ENCODE data around the gene RNF157. TPM values are rescaled to one million over a fixed set of nuclear protein-coding genes. Genes with fewer than 3 reads are reported as not detected.

Gene RNF157
- total RNA-seq, 4 donors from 2014 or later = 0.85 to 3.4 (median 1.3) TPM

DNA sequence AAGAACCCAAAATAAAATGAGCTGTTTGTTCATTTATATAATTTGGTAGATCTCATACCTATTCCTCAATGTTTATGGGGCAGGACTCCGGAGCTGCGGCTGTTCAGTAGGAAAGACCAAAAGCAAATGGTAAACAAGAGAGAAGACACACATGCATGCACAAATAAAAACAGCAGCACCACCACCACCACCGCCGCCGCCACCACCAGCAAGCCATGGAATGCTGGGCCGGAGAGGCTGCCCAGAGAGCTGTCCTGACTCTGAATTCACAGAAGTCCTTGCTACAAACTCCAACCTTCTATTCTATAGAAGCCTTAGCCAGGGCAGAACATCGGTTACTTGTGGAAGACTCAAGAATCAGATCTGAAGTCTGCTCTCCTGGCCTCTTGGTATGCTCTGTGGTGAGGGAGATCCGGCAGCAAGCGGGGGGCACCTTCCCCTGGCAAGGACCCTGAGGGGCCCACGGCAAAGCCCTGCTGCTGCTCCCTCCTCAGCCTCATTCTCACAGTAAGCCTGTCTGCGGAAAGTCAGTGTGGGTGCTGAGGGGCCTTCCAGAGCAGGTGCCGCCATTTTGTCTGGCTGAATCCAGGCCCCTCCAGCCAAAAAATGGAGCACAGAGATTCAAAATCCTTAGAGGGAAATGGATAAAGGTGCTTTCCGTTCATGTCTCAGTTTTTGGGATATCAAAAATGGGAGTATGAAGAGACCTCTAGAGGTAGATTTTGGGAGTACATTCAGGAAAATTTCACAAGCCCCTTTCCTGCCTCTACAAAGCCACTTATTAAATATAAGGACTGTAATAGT, 92.9 kb downstream of the RNF157 start:
- WGBS = 84% methylated on average over 12 of the region's 13 CpGs
- Histone ChIP-seq H3K27ac (no peak overlapping the region), H3K4me1 (peaks cover 13% of the 10 kb centered on the region), H3K4me3 (no peak overlapping the region), H3K9me3 (no peaks in the 10 kb centered on the region), H3K36me3 (no peaks in the 10 kb centered on the region), H3K27me3 (no peaks in the 10 kb centered on the region)
- TF ChIP-seq, protein P1, sequence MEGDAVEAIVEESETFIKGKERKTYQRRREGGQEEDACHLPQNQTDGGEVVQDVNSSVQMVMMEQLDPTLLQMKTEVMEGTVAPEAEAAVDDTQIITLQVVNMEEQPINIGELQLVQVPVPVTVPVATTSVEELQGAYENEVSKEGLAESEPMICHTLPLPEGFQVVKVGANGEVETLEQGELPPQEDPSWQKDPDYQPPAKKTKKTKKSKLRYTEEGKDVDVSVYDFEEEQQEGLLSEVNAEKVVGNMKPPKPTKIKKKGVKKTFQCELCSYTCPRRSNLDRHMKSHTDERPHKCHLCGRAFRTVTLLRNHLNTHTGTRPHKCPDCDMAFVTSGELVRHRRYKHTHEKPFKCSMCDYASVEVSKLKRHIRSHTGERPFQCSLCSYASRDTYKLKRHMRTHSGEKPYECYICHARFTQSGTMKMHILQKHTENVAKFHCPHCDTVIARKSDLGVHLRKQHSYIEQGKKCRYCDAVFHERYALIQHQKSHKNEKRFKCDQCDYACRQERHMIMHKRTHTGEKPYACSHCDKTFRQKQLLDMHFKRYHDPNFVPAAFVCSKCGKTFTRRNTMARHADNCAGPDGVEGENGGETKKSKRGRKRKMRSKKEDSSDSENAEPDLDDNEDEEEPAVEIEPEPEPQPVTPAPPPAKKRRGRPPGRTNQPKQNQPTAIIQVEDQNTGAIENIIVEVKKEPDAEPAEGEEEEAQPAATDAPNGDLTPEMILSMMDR (IDR thresholded peaks at IDR 0.05) = peak; percentile 43 to 49
- no peak for TF ChIP-seq POLR2A (IDR thresholded peaks at IDR 0.05)
- no peak for DNase-seq (ENCODE audit: low spot score in 2 of 2)

DNA sequence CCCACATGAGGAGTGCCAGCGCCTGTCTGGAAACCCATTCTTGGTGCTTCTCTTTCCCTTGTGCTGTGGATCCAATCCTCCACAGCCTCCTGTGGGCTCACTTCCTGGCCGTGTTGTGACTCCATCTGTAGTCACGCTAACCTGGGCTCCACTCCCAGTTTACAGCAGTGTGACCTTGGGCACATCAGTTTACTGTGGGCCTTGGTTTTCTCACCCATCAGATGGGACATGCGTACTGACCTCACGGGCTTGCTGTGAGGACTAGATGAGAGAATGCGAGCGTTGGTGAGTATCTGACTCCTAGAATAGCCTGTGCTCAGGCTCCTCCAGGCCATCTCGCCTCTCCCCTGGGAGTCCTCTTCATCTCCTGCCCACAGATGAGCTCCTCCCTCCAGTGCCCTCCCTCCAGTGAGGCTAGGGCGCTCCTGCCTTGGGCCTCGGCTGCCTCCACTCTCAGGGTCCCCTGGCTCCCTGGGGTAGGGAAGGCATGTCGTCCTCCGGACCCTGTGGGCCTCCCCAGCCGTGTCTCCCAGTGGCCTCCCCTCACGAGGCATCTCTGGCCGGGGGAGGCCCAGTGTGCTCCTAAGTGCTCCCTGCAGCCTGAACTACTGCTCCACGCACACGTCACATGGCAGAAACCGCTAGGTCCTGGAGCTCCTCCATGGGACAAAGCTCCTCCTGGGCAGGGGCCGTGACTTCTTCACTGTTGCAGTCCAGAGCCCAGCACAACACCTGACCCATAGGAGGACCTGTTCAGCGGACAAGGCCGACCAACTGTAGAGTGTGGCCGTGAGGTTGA, 94.0 kb downstream of the RNF157 start:
- TF ChIP-seq, protein P1 (IDR thresholded peaks at IDR 0.05) = no peak
- TF ChIP-seq POLR2A (IDR thresholded peaks at IDR 0.05) = no peak
- no peak for TF ChIP-seq EP300 (IDR thresholded peaks at IDR 0.05)
- no peak for TF ChIP-seq POLR2AphosphoS5 (IDR thresholded peaks at IDR 0.05)
- WGBS = 89% methylated on average over 13 of the region's 22 CpGs

GRCh38 chr17:76145231-76146052, 94.9 kb downstream of the RNF157 start:
- TF ChIP-seq, protein P1 (IDR thresholded peaks at IDR 0.05) = no peak
- TF ChIP-seq POLR2AphosphoS5 (IDR thresholded peaks at IDR 0.05) (no peak), EP300 (IDR thresholded peaks at IDR 0.05) (no peak), POLR2A (IDR thresholded peaks at IDR 0.05) (no peak)
- 74% methylated on average over 25 of the region's 25 CpGs for WGBS
- H3K27me3 ChIP-seq = peaks cover 3% of the 10 kb centered on the region
- DNase-seq (ENCODE audit: low spot score in 2 of 2) = peak in 1 of 2 donors; percentile 55
- no peaks in the 10 kb centered on the region for H3K36me3 ChIP-seq
- H3K27ac ChIP-seq = peak overlapping the region; percentile 11
- H3K4me3 ChIP-seq = no peak overlapping the region
- H3K4me1 ChIP-seq = peaks cover 31% of the 10 kb centered on the region
- H3K9me3 ChIP-seq = no peaks in the 10 kb centered on the region

More for the DNA sequence above, 94.0 kb downstream of the RNF157 start:
- peaks cover 23% of the 10 kb centered on the region for H3K4me1 ChIP-seq
- H3K27ac ChIP-seq = no peak overlapping the region
- no peaks in the 10 kb centered on the region for H3K9me3 ChIP-seq
- H3K27me3 ChIP-seq = no peaks in the 10 kb centered on the region
- no peaks in the 10 kb centered on the region for H3K36me3 ChIP-seq
- H3K4me3 ChIP-seq = no peak overlapping the region
- DNase-seq (ENCODE audit: low spot score in 2 of 2) = peak in 1 of 2 donors; percentile 75

GRCh38 chr17:76142585-76143041, 97.7 kb downstream of the RNF157 start:
- H3K27me3 ChIP-seq = peaks cover 31% of the 10 kb centered on the region
- no peak overlapping the region for H3K4me3 ChIP-seq
- H3K9me3 ChIP-seq = no peaks in the 10 kb centered on the region
- H3K36me3 ChIP-seq = no peaks in the 10 kb centered on the region
- DNase-seq (ENCODE audit: low spot score in 2 of 2) = peak in 1 of 2 donors; percentile 34
- H3K27ac ChIP-seq = no peak overlapping the region
- 89% methylated on average over 6 of the region's 6 CpGs for WGBS
- TF ChIP-seq EP300 (IDR thresholded peaks at IDR 0.05) = no peak
- no peak for TF ChIP-seq POLR2A (IDR thresholded peaks at IDR 0.05)
- no peak for TF ChIP-seq POLR2AphosphoS5 (IDR thresholded peaks at IDR 0.05)
- TF ChIP-seq, protein P1 (IDR thresholded peaks at IDR 0.05) = no peak
- peaks cover 42% of the 10 kb centered on the region for H3K4me1 ChIP-seq
